HG03432 (cell line): Measurements from ENCODE around the gene FAM83D.

Experiments
- ATAC-seq: cut with Tn5 transposase; IDR thresholded peaks from one replicate; pipeline ENCODE4 v1.9.1; 2021; ENCODE audit warnings: mild to moderate bottlenecking, moderate library complexity; ENCODE audit not compliant: unreplicated experiment

The FAM83D gene

GRCh38 chr20:38997622-38998021 lies 71.4 kb downstream of the FAM83D start:
- peak; percentile 96 for ATAC-seq

DNA sequence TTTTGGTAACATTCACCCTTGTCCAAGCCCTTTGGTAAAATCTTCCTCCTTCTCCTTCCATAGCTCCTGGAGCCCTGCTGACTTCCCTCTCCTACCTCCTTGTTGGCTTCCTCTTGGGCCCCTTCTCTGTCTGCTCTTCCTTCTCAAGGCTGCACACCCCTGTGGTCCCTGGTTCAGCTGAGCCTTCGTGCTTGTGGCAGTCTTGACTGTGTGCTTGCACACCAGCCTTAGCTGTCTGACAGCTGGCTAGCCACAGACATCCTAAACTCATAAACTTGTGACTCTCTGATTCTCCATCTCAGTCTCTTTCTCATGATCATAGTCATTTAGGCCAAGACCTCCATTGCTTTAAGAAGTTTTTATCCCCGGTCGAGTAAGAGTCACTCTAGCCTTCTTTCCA lies 73.0 kb downstream of the FAM83D start:
- no peak for ATAC-seq

DNA sequence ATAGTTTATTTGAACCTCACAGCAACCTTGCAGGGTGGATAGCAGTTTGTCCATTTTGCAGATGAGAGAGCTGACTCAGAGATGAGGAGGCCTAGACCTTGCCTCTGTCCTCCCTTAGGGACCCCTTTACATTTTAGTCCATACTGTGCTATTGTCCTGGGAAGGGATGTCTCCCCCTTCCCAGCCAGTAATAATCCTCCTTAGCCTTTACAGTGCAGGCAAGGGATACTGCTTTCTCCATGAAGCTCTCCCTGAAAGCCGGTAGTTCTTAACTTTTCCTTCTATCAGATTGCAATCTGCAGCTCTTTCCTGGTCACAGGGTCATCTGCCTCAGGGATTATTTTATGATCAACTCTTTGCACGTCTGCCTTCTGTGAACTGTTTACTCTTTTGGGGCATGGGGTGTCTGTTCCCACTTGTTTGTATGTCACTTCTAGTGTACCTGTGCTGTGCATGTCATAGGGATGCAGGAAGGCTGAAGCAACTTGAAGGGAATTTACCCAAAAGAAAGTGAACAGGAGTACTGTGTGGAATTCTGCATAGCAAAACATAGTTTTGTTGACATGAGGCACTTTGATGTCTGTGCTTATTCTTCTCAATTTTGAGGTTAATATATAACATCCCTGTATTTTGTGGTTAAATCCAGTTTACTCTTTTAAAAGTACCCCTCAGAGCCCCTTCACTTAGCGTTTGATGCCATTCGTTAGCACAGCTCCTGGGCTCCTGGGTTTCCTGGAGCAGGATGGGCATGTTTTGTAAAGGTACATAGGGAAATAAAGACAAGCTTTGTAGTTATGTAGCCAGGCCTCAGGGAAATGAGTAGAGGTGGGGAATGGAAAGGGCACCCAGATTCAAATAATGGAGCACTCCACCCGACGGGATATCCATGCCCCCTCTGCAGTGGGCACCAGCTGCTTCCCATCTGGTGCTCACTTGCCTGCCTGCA lies 74.0 kb downstream of the FAM83D start:
- ATAC-seq, result no peak
